Measurements from ENCODE around the gene CYTH2.

GRCh38 chr19:48511800-48512503 lies 42.8 kb downstream of the CYTH2 start, which contains the start of gene LMTK3:
- TF ChIP-seq, protein P1, sequence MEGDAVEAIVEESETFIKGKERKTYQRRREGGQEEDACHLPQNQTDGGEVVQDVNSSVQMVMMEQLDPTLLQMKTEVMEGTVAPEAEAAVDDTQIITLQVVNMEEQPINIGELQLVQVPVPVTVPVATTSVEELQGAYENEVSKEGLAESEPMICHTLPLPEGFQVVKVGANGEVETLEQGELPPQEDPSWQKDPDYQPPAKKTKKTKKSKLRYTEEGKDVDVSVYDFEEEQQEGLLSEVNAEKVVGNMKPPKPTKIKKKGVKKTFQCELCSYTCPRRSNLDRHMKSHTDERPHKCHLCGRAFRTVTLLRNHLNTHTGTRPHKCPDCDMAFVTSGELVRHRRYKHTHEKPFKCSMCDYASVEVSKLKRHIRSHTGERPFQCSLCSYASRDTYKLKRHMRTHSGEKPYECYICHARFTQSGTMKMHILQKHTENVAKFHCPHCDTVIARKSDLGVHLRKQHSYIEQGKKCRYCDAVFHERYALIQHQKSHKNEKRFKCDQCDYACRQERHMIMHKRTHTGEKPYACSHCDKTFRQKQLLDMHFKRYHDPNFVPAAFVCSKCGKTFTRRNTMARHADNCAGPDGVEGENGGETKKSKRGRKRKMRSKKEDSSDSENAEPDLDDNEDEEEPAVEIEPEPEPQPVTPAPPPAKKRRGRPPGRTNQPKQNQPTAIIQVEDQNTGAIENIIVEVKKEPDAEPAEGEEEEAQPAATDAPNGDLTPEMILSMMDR (IDR thresholded peaks at IDR 0.05; ENCODE audit: insufficient read depth, low read length, poor library complexity, severe bottlenecking) = no peak
- no peak for TF ChIP-seq EZH2phosphoT487 (conservative IDR thresholded peaks at IDR 0.05; ENCODE audit: low read length)
